GM06990 (cell line): ENCODE results near the gene RNF125.

Source experiments
- DNase-seq: peaks from one replicate; pipeline ENCODE4 v3.0.0-alpha.2; 2011; ENCODE audit not compliant: insufficient read length; ENCODE audit errors: extremely low read depth
- H3K27me3 ChIP-seq: replicated peaks from 2 replicates; pipeline ENCODE4 v1.6.0; 2011; ENCODE audit warnings: low read length; ENCODE audit not compliant: control insufficient read depth, insufficient read depth
- H3K36me3 ChIP-seq: 2 replicates; pipeline ENCODE4 v1.5.1; 2011; ENCODE audit warnings: low read length; ENCODE audit not compliant: control insufficient read depth, insufficient read depth
- H3K4me3 ChIP-seq: replicated peaks from 2 replicates; pipeline ENCODE4 v1.5.1; 2011; ENCODE audit warnings: low read depth, mild to moderate bottlenecking, control low read depth, low read length
- TF ChIP-seq, protein P1 (sequence below): IDR thresholded peaks from 2 replicates; pipeline ENCODE4 v1.5.1; 2011; ENCODE audit warnings: low read length, control low read depth, mild to moderate bottlenecking, inconsistent platforms; ENCODE audit not compliant: insufficient read depth, poor library complexity, severe bottlenecking

The RNF125 gene

DNA sequence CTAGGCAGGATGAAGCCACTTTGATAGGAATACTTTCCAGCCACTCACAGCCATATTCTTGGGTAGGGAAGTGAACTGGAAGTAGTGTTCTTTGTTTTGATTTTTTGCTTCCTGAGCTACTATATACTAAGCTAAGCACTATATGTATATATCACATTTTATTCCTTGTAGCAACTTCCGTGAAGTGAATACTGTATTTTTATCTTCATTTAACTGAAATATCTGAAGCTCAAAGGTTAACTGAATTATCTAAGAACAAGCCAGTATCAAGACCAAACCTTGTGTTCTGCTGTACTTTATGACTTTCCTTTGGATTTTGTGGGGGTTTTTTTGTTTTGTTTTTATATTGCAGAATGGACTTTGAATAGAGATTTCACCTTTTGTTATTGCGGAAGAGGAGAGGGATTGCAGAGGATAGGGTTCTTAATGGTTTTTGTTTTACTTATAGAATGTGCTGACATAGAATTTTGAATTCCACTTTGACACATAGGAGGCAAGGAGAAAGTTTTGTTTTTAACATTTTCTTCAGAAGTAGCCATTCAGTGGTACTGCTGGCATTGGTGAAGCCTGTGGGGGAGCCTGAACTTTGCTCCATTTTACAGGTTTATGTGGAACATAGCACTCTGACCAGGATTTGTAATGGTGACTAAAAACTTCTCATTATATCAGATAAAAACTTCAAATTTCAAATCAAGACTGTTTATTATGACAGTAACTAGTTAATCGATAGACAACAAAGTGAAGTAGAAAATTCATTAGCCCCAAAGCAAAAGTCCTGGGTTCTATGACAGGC, 48.9 kb downstream of the RNF125 start:
- no peaks in the 10 kb centered on the region for H3K36me3 ChIP-seq
- H3K4me3 ChIP-seq = no peak overlapping the region
- no peaks in the 10 kb centered on the region for H3K27me3 ChIP-seq
- no peak for DNase-seq
- TF ChIP-seq, protein P1, sequence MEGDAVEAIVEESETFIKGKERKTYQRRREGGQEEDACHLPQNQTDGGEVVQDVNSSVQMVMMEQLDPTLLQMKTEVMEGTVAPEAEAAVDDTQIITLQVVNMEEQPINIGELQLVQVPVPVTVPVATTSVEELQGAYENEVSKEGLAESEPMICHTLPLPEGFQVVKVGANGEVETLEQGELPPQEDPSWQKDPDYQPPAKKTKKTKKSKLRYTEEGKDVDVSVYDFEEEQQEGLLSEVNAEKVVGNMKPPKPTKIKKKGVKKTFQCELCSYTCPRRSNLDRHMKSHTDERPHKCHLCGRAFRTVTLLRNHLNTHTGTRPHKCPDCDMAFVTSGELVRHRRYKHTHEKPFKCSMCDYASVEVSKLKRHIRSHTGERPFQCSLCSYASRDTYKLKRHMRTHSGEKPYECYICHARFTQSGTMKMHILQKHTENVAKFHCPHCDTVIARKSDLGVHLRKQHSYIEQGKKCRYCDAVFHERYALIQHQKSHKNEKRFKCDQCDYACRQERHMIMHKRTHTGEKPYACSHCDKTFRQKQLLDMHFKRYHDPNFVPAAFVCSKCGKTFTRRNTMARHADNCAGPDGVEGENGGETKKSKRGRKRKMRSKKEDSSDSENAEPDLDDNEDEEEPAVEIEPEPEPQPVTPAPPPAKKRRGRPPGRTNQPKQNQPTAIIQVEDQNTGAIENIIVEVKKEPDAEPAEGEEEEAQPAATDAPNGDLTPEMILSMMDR = no peak

DNA sequence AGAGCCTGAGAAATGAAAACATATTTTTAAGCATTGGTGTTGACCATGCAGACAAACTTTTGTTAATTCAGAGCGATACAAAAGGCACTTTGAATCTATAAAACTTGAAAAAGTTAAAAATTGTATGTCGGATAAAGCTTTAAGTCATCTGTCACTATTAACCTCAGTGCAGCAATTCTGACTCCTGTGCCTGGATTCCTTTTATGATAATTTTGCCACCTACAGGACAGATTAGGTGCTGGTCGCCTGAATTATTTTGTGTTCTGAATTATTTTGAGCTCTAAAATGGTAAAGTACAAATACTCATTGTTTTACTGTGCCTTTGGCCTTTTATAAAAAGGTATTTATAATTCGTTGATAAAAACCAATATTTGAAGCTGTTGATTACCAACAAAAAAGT, 53.7 kb downstream of the RNF125 start:
- DNase-seq = no peak
- H3K27me3 ChIP-seq = no peaks in the 10 kb centered on the region
- H3K36me3 ChIP-seq = no peaks in the 10 kb centered on the region
- TF ChIP-seq, protein P1 = peak; percentile 55
- no peak overlapping the region for H3K4me3 ChIP-seq

DNA sequence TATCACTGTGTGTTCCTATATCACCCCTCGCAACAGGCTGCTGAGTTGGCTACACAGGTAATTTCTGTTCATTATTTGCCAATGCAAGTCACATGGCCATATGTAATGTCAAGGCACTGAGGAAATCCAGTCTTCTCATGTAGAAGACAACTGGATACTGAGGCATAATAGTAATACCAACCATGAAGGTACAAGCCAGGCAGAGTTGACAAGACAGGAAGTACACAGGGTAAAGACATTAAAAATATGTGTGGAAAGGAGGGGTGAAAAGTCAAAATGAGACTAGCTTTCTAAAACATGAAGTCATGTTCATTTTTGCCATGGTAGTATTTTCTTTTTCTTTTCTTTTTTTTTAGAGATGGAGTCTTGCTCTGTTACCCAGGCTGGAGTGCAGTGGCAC, 55.6 kb downstream of the RNF125 start:
- DNase-seq = no peak
- TF ChIP-seq, protein P1 = no peak
- Histone ChIP-seq H3K4me3 (no peak overlapping the region), H3K27me3 (no peaks in the 10 kb centered on the region), H3K36me3 (no peaks in the 10 kb centered on the region)

DNA sequence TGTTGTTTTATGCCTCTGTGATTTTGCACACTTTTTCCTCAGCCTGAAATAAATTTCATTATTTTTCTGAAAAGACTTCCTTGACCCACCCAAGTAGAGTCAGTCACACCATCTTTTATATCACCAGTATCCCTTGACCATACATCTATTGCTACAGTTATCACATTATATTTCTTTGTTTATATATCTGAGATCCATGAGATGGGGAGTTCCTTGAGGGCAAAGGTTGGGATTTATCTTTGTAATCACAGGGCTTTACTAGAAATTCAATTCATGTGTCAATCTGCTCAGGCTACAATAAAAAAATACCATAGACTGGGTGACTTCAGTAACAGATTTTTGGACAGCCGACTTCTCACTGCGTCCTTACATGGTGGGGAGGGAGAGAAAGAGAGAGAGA, 60.2 kb downstream of the RNF125 start:
- no peak for DNase-seq

DNA sequence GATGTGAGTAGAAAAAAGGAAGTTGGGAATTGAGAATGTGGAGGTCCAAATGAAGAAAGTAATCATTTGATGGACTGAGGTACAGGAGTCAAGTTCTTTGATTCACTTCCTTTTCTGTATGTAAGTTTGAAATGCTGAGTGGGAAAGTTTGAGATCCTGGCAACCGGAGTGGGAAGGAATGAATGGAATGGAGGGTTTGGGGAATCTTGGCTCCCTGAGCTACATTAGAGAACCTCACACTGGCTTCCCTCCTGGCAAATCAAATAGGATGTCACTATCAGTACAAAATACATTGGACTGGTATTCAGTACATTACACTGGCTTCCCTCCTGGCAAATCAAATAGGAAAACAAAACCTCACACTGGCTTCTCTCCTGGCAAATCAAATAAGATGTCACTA, 63.3 kb downstream of the RNF125 start:
- TF ChIP-seq, protein P1 = no peak
- H3K36me3 ChIP-seq = no peaks in the 10 kb centered on the region
- no peak overlapping the region for H3K4me3 ChIP-seq
- no peaks in the 10 kb centered on the region for H3K27me3 ChIP-seq
- DNase-seq = no peak

More for the DNA sequence above, 60.2 kb downstream of the RNF125 start:
- no peaks in the 10 kb centered on the region for H3K27me3 ChIP-seq
- TF ChIP-seq, protein P1 = no peak
- H3K36me3 ChIP-seq = no peaks in the 10 kb centered on the region
- H3K4me3 ChIP-seq = no peak overlapping the region
